Anterior cingulate cortex (tissue), 58 donors: ENCODE measurements around the gene ARMH3.

Experiments used
- DNase-seq, 58 donors: peaks; one replicate each; lab custom pipeline; 2025; lab: John Stamatoyannopoulos, UW

Gene ARMH3

DNA sequence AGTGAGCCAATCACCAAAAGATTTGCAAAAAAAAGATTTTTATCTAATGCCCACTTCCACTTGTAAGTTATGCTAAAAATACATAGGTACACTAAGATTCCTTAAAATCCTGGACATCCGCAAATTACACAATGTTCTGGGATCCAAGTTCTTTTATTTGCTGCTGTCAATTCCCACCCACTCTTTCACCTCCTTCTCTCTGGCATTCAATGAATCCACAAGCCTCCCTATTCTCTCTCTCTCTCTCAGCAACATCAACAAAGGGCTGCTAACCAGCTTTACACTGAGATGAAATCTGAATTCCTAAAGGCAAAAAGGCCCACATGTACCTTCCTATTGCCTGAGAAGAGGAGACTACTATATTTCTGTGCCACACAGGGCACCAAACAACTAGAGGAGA lies 99.9 kb downstream of the ARMH3 start:
- peak in 3 of 58 donors; percentile 27 to 49 (median 29) for DNase-seq

DNA sequence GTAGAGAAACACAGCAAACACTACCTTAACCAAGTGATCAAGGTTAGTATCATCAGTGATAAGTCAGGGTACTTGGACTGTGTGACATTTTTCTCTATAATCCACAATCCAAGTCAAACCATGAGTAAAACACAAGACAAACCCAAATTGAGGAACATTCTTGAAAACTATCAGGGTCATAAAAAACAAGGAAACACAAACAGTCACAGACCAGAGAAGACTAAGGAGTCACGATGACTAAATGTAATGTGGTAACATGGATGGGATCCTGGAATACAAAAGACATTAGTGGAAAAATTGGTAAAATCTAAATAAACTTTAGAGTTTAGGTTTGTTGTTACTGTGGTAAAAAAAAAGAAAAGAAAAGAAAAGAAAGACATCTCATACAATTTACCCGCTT lies 103.8 kb downstream of the ARMH3 start:
- DNase-seq: no peak

DNA sequence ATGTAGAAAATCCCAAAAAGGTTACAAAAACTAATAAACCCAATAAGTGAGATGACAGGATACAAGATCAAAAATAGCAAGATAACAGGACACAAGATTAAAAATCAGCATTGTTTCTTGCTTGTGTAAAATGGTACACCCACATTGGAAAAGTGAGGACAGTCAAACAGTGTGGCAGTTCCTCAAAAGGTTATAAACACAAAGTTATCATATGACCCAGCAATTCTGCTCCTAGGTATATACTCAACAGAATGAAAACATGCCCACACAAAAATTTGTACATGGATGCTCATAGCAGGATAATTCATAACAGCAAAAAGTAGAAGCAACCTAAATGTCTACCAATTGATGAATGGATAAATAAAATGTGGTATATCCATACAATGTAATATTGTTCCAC lies 105.8 kb downstream of the ARMH3 start:
- DNase-seq: no peak

DNA sequence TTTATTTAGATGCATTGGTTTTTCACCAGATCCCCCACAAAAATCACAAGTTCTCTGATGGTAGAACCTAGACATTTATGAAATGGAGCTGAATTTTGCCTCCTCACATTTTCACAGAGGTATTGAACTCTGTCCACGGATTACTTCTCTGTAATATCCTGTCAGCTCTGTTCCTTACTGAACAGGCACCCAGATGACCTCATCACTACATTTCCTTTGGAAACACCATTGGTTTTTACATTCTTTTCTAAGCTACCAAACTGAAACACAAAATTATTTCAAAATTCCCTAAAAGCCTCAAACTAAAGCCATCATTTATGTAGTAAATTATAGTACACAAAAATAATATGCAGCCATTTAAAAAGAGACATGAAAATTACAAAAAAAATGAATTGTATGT lies 114.1 kb downstream of the ARMH3 start:
- no peak for DNase-seq

DNA sequence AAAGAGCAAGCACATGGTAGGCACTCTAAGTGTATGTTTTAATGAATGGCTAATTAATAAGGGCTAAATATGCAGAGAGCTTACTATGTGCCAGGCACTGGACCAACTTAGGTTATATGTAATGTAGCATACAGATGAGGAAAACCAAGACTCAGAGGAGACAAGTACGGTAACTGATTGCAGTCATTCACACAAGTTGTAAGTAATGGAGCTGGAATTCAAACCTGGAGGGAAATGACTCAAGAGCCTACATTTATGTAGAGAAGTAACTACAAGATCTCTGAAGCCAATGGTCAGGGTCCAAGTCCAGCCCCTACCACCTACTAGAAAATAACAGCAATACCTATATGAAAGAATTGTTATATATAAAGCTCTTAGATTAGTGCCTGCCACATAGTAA lies 115.1 kb downstream of the ARMH3 start:
- no peak for DNase-seq

DNA sequence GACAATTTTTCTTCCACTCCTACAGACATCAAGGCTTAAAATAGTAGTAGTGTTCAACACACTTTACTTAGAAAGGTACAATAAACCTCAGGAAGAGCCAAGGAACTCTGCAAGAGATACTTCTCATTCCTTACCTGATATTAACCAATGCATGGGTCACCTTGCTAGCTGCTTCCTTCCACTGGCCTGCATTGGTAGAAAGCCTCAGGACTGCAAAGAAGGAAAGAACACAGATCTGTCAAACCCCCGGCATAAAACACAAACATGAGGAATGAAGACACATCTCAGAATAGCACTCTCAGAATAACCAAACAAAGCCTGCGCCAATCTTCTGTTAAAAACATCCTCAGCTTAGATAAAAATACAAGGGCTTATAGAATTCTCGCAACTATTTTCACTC lies 116.2 kb downstream of the ARMH3 start:
- peak in 3 of 58 donors; percentile 8 to 11 (median 10) for DNase-seq

DNA sequence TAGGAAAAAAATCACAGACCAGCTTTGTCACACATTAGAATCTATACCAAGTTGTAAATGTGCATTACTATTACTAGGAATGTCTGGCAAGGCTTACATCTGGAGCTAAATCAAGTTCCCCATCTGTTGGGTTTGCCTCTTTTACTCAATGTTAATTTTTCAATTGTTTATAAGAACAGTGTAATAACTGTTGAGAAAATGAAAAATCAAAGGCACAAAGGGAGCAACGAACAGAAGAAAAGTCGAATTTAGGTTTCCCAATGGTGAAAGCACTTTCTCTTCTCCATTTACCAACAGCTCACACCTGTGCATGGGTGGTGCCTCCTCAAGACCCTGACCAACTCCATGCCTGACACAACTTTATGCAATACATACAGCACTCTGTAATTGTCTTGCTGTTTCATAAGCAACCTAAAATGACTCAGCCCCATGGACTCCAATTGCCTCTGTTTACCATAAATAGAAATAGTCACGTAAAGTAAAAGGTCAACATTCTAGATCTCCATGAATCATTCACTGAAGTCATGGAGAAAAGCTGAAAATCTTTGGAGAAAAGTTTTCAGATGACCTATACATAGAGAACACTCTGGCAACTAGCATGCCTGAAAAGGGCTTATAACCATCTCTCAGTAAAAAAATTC lies 116.8 kb downstream of the ARMH3 start:
- DNase-seq: no peak

DNA sequence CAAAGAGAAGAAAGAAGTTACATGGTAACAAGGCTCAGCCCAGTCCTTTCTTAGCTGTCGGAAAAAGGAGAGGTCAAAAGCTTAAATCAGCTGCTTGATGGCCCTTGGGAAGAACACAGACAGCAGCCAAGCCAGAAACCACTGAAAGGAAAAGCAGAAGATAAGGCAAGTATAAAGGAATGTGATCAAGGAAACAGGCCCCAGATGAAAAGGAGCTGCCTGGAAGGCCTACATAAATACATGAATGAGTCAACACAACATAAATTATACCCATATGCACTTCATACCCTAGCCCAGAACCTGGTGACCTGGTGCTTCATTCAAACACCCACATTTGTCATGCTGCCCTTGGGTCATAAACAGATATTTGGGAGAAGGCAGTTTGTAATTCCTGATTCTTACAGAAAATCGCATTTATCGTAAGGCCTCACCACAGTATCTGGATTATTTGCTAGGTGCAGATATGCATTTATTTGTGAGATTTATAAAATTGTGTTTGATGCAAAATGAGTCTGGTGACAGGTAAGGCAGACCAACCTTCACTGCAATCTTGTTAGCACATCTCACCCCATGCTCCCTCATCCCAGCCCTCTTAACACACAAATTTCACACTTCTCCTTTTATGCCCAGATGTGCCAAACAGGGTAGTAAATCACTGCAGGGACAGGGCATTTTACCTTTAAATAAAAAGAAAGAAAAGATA lies 117.5 kb downstream of the ARMH3 start:
- DNase-seq: no peak

DNA sequence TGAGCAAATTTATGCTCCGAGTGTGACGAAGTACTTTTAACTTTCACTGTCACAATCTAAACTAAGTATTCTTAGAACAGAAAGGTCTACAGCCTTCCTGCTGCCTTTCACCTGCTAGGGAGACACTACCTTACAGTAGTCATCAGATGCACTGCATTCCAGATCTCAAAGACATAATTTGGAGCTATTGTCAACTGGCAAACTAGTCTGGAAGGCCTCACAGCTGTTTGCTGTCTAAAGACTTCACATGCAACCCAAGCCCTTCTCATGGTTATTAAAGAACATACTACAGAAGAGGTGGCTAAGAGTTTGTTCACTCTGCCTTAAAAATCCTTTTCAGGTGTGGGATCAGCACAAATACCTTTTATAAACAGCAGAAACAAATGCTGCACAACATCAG lies 120.5 kb downstream of the ARMH3 start:
- DNase-seq: no peak

DNA sequence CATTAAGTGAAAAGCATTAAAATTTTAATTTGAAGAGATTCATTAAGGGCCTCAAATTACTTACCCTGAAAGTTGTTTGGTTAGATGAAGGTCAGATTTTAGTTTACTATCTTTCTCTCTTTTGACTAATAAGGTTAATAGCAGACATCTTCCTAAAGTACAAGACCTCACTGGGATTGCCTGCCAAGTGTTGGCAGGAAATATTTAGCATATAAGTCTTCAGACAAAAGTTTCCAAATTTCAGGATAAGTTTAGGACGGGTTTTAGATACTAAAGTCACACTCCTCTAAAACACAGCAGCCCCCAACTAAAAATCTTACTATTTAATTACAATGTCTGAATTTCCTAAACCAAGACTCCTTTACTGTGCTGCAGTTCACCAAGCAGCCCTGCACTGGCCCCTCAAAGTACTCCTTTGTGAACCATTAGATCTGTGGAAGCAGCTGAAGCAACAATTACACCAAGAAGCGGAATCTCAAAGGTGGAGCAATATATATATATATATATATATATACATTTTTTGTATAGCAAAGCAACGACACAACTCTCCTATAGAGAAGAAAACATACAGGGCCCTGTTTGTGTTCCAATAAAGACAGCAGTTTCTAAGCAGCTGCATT lies 121.2 kb downstream of the ARMH3 start:
- DNase-seq: no peak

DNA sequence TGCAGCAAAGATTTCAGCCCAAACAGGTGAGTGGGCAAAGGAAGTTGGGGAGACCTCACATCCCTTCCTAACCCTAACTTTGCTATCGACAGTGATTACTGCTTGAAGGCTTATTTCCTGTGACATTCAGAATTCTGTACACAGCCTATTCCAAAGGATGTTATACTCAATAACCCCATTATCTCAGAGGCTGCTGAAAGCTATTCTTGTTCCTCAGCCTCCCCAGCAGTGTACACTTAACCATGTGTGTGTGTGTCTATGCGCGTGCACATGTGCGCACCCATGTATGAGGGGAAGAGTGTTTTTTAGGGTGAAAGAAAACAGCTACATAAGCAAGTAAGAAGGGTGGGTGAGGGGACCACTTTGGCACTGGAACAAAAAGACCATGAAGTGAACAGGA lies 122.0 kb downstream of the ARMH3 start:
- peak in 1 of 58 donors; percentile 0 for DNase-seq

DNA sequence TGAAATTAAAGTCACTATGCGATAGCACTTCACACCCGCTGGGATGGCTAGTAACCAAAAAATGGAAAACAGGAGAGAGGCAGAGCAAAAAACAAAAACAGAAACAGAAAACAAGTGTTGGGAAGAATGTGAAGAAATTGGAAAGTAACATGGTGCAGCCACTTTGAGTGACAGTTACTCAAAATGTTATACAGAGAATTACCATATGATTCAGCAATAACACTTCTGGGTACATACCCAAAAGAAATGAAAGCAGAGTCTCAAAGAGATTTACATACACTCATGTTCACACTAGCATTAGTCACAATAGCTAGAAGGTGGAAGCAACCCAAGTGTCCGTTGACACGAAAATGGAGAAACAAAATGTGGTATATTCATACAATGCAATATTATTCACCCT lies 123.8 kb downstream of the ARMH3 start:
- DNase-seq: no peak

DNA sequence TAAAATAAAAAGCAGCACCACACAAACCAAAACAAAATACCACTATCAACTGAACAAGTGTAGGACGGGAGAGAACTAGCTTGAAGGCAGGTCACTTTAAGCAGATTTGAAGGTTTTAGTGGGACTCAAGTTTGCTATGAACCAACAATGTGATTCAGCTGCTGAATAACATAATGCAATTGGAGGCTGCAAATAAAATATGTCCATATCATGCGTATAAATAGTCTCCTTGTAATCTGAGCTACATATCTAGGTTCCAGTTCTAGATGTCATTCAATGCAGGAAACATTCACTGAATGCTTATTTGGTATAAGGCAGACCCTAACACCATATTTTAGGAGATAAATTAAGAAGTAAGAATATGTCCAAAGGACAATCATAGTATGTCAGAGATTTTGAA lies 130.9 kb downstream of the ARMH3 start:
- DNase-seq: no peak

DNA sequence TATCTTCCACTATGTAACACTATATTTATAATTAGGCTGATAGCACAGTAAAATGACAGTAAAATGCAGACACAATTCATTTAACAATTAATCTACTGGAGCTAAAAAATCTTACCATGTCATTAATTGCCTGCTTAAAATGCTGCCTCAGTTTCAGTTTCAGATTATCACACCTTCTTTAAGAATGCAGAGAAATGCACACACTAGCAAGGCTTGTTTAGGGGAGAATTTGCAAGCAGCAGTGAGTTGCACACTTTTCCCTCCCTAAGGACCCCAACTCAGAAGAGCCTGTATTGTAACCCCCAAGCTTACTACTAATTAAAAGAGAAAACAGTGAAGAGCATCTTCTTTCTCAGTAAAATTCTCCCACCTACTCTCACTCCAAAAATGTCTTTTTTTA lies 132.7 kb downstream of the ARMH3 start:
- DNase-seq: no peak

DNA sequence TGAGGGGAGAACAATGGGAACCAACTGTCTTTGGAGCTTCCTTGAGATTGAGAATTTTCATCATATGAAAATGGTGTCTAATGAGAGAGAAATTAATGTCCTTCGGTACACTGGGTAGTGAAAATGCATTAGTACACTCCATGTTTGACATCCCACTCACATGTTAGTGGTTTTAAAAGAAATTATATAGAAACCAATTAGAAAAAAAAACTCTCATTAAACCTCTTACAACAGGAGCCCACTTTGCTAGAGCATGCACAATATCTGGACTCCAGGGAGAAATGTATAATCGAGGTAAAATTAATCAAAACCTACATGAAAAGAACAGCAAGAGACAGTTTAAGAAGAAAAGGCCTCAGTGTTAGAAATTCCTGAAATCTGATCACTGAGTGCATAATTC lies 133.1 kb downstream of the ARMH3 start:
- DNase-seq: no peak

DNA sequence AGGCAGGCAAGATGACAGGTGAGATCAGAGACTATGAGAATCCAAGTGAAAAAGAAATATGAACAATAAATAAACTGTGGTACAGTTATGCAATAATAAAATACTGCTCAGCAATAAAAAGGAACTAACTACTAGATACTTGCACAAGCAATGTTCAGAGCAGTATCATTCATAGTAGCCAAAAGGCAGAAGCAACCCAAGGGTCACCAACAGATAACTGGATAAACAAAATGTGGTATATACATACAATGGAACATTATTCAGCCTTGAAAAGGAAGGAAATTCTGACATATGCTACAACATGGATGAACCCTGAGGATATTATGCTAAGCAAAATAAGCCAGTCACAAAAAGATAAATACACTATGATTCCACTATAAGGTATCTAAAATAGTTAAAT lies 135.4 kb downstream of the ARMH3 start:
- DNase-seq: no peak

DNA sequence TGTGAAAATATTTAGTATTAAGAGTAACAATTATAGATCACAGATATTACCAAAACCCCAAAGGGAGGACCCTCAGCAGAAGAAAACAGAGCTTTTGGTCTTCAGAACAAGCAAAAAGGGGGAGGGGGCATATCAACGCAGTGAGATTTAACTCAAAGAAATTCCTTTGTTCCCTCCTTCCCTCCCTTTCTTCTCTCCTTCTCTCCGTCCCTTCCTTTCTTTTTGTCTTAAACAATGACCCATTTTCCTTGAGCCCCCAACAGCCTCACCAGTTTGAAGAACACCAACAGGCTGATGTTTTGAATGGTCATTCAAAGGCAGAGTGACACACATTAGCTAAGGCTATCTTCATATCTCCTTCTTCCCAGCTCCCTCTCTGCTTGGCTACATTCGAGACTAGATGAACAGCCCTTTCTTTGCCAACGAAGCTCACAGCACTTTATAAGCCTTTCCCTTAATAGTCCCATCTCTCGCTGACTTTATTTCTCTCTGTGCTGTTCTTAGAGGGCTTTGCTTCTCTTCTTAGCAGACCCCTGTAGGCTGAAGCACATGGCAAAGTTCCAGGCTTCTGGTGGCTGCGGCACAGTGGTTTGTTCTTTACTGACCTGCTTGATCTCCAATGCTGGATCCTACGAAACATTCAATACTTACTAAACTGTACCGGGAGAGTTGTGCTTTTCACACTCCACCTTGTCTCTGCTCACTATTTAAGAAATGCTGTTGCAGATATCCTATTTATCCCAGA lies 136.8 kb downstream of the ARMH3 start:
- DNase-seq: no peak

DNA sequence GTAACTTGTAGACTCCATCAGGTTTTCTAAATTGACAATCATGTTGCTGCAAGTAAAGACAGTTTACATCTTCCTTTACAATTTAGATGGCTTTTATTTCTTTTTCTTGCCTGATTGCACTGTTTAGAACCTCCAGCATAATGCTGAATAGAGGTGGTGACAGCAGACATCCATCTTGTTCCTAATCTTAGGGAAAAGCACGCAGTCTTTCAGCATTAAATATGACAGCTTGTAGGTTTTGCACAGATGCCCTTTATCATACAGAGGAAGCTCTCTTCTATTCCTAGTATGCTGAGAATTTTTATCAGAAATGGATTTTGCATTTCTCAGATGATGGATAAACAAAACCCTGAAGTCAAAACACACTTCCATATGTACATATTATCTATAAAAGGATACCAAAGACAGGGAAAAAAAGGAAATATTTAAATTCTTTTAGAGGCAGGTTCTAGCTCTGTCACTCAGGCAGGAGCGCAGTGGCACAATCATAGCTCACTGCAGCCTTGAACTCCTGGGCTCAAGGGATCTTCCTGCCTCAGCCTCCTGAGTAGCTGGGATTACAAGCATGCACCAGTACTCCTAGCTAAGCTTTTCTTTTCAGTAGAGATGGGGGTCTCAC lies 143.3 kb downstream of the ARMH3 start:
- no peak for DNase-seq

DNA sequence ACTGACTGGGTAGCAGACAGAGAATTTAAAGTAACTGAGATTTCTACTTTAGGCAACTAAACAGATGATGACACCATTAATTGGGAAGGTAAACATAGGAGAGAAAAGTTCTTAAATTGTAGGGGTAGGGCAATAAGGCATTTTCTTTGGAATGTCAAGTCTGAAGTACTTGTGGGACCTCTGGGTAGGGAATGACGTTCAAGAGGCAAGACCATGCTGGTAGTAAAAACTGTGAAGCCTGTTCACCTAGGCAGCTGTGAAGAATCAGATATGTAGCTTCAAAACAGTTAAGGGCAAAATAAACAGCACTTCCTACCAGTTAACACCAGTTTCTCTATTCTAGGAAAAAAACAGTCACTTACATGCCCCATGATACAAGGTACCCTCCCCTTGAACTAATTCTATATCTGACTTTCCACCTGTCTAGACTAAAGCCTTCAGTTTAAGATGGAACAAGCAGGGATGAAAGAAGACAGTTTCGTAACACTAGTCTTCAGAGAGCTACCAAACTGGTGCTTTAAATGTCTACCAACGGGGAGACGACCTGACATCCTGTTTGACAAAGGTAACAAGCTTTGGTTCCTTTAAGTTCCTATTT lies 149.3 kb downstream of the ARMH3 start:
- no peak for DNase-seq

DNA sequence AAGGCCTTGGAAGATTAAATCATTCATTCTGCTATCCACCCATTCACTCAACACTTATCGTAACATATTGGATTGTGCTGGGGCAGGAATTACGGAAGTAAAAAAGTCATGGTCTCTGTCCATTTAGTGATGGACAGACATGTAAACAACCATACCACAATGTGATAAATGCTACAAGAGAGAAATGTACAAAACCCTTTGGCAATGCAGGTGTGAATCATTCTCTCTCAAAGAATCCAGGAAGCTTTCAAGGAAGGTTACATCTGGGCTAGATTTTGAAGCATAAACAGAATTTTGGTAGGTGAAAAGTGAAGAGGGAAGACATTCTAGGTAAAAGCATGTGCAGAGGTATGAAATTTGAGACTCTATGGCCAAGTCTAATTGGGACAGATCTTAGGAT lies 150.7 kb downstream of the ARMH3 start:
- no peak for DNase-seq
